HepG2 (cell line): ENCODE results near the gene MINDY3. TPM values are rescaled to one million over a fixed set of nuclear protein-coding genes. Genes with fewer than 3 reads are reported as not detected.

Experiments
- ATAC-seq: fragments of 200-7000 bp; cut with Tn5 transposase; 3 replicates; pipeline ENCODE4 v1.9.1; 2020; ENCODE audit warnings: mild to moderate bottlenecking, moderate library complexity
- BruUV-seq: library from RNA; stranded (reverse); fragments of 400-500 nt; replicated peaks from 2 replicates; lab custom pipeline; 2021; lab: Mats Ljungman, UMichigan
- CTCF ChIA-PET: fragments of 300-600 bp; formaldehyde crosslinking; extraction: SDS; loops from one replicate; lab custom pipeline; 2021; ENCODE audit warnings: low total read pairs, inconsistent platforms, low intra/inter-chr PET ratio; lab: Yijun Ruan, JAX
- POLR2A ChIA-PET: fragments of 350-600 bp; sonication (Branson Sonifier 250); formaldehyde crosslinking; loops from one replicate; lab custom pipeline; 2020; ENCODE audit warnings: antibody characterized with exemption, inconsistent platforms; lab: Yijun Ruan, JAX
- DNase-seq: peaks from one replicate; pipeline ENCODE4 v3.0.0-alpha.2; 2015; ENCODE audit warnings: low spot score
- FAIRE-seq: peaks from 3 replicates; lab custom pipeline; 2011; peaks lifted over from hg19 to GRCh38; lab: Jason Lieb, UNC
- H2AFZ ChIP-seq: one replicate; pipeline ENCODE4 v1.6.1; 2011; ENCODE audit warnings: low read length, inconsistent platforms
- H3K27ac ChIP-seq: fragments of 300-600 bp; 3 replicates; pipeline ENCODE4 v1.8.0; 2011; ENCODE audit warnings: mixed run types, mild to moderate bottlenecking, mixed read lengths, low read length, inconsistent platforms; ENCODE audit not compliant: insufficient read depth; ENCODE audit errors: extremely low read length
- H3K27me3 ChIP-seq, 2 experiments: fragments of 200-600 bp in 1 of 2; 2 replicates in 1 of 2; 3 replicates in 1 of 2; pipeline versions ENCODE4 v1.6.0 to v1.8.0; 2011; ENCODE audit warnings: low read length in 2 of 2, mild to moderate bottlenecking in 2 of 2, moderate library complexity in 2 of 2, inconsistent platforms in 1 of 2; ENCODE audit not compliant: insufficient read depth in 2 of 2, control insufficient read depth in 1 of 2
- H3K36me3 ChIP-seq, 2 experiments: fragments of 200-600 bp in 1 of 2; replicated peaks in 1 of 2; 2 replicates in 1 of 2; 3 replicates in 1 of 2; pipeline versions ENCODE4 v1.5.1 to v1.8.0; 2011; ENCODE audit warnings: low read length in 2 of 2, inconsistent platforms in 1 of 2; ENCODE audit not compliant: insufficient read depth in 2 of 2, control insufficient read depth in 1 of 2
- H3K4me1 ChIP-seq: 2 replicates; pipeline ENCODE4 v1.5.1; 2012; ENCODE audit warnings: low read length, inconsistent platforms; ENCODE audit not compliant: insufficient read depth
- H3K4me2 ChIP-seq: 2 replicates; pipeline ENCODE4 v1.6.0; 2011; ENCODE audit warnings: low read depth, low read length, inconsistent platforms
- H3K4me3 ChIP-seq, 3 experiments: fragments of 200-600 bp in 1 of 3; sonication (generic), shearing (Covaris generic) in 1 of 3; replicated peaks in 1 of 3; 2 replicates each; pipeline ENCODE4 v1.5.1; 2011 to 2016; ENCODE audit warnings: low read length in 3 of 3, inconsistent platforms in 2 of 3, low read depth in 2 of 3, mild to moderate bottlenecking in 2 of 3, control low read depth in 1 of 3, mixed read lengths in 1 of 3; ENCODE audit not compliant: insufficient read depth in 1 of 3
- H3K79me2 ChIP-seq: one replicate; pipeline ENCODE4 v1.6.1; 2011; ENCODE audit warnings: low read length, inconsistent platforms; ENCODE audit not compliant: insufficient read depth
- H3K9ac ChIP-seq: 2 replicates; pipeline ENCODE4 v1.6.0; 2011; ENCODE audit warnings: mild to moderate bottlenecking, low read depth, low read length, inconsistent platforms; ENCODE audit not compliant: insufficient read depth
- H3K9me3 ChIP-seq: 2 replicates; pipeline ENCODE4 v1.5.1; 2012; ENCODE audit warnings: mild to moderate bottlenecking, low read length
- H4K20me1 ChIP-seq: 2 replicates; pipeline ENCODE4 v1.6.0; 2011; ENCODE audit warnings: inconsistent platforms, mild to moderate bottlenecking, low read length, moderate library complexity; ENCODE audit not compliant: insufficient read depth
- ASH2L ChIP-seq: fragments of 300-600, 200-600 bp; sonication (generic); IDR thresholded peaks from 2 replicates; pipeline ENCODE4 v1.7.0; 2017; ENCODE audit warnings: low read depth, mild to moderate bottlenecking, moderate library complexity, mixed read lengths, low read length; ENCODE audit not compliant: insufficient read length
- FOSL2 ChIP-seq: sonication (generic); formaldehyde crosslinking; IDR thresholded peaks from 2 replicates; pipeline ENCODE4 v1.4.0; 2020; ENCODE audit warnings: missing genetic modification reagents
- MYC ChIP-seq: sonication (generic); formaldehyde crosslinking; IDR thresholded peaks from 2 replicates; pipeline ENCODE4 v1.9.0; 2021; ENCODE audit warnings: missing genetic modification reagents, borderline replicate concordance
- MYPOP ChIP-seq: sonication (generic); formaldehyde crosslinking; IDR thresholded peaks from 2 replicates; pipeline ENCODE4 v1.8.1; 2023; ENCODE audit warnings: mild to moderate bottlenecking, moderate library complexity, missing genetic modification reagents
- NFIC ChIP-seq: IDR thresholded peaks from 2 replicates; pipeline ENCODE4 v1.6.1; 2012; ENCODE audit warnings: mild to moderate bottlenecking, low read length, inconsistent platforms
- NPAS2 ChIP-seq: sonication (generic); formaldehyde crosslinking; IDR thresholded peaks from 2 replicates; pipeline ENCODE4 v1.8.0; 2022; ENCODE audit warnings: mild to moderate bottlenecking, missing genetic modification reagents, borderline replicate concordance
- NR2F6 ChIP-seq, 2 experiments: IDR thresholded peaks; 2 replicates each; pipeline ENCODE4 v1.6.1; 2016; ENCODE audit warnings: antibody characterized with exemption in 1 of 2, mild to moderate bottlenecking in 1 of 2
- SMAD9 ChIP-seq: sonication (generic); formaldehyde crosslinking; IDR thresholded peaks from 2 replicates; pipeline ENCODE4 v1.5.1; 2020; ENCODE audit warnings: mild to moderate bottlenecking, missing genetic modification reagents
- SOX5 ChIP-seq: IDR thresholded peaks from 2 replicates; pipeline ENCODE4 v1.6.1; 2016; ENCODE audit warnings: borderline replicate concordance
- SRSF9 ChIP-seq: fragments of 200-400 bp; formaldehyde crosslinking; IDR thresholded peaks from 2 replicates; pipeline ENCODE4 v1.6.1; 2018; ENCODE audit warnings: borderline replicate concordance, mild to moderate bottlenecking, low read depth, low read length; ENCODE audit not compliant: insufficient read depth, poor library complexity, severe bottlenecking
- TBX2 ChIP-seq: sonication (generic); formaldehyde crosslinking; IDR thresholded peaks from 2 replicates; pipeline ENCODE4 v1.5.0; 2020; ENCODE audit warnings: missing genetic modification reagents, mild to moderate bottlenecking, borderline replicate concordance
- ZBED4 ChIP-seq: sonication (generic); formaldehyde crosslinking; IDR thresholded peaks from 2 replicates; pipeline ENCODE4 v1.4.0; 2020; ENCODE audit warnings: missing genetic modification reagents, borderline replicate concordance
- ZNF101 ChIP-seq: sonication (generic); formaldehyde crosslinking; IDR thresholded peaks from 2 replicates; pipeline ENCODE4 v1.4.0; 2020; ENCODE audit warnings: mild to moderate bottlenecking, low read depth, missing genetic modification reagents, borderline replicate concordance
- ZNF468 ChIP-seq: sonication (generic); formaldehyde crosslinking; IDR thresholded peaks from 2 replicates; pipeline ENCODE4 v1.8.0; 2022; ENCODE audit warnings: mild to moderate bottlenecking, moderate library complexity, missing genetic modification reagents
- ZNF574 ChIP-seq: sonication (generic); formaldehyde crosslinking; IDR thresholded peaks from 2 replicates; pipeline ENCODE4 v1.4.0; 2020; ENCODE audit warnings: missing genetic modification reagents
- WGBS: methylation state at CpG from one replicate; pipeline ENCODE4 v1.1.6; 2017; ENCODE audit warnings: low lambda C conversion rate; 5-methylcytosine and 5-hydroxymethylcytosine counted together
- in situ Hi-C: cut with HindIII; loops from 2 replicates; pipeline ENCODE4 v1.10.0; 2017; ENCODE audit warnings: low pct_unique_long_range_greater_than_20kb; ENCODE audit not compliant: extremely low pct_ligation_motif_present
- intact Hi-C: fragments of 100-400 bp; cut with micrococcal nuclease; formaldehyde crosslinking; loops from one replicate; pipeline ENCODE4 v1.10.0; 2022; ENCODE audit not compliant: unreplicated experiment
- polyA plus RNA-seq, 8 experiments: library from polyadenylated mRNA; depleted of rRNA in 3 of 8; stranded (reverse) in 7 of 8; unstranded in 1 of 8; fragments of >200 nt; fragmentation: Illumina TruSeq in 4 of 8; extraction: Trizol in 4 of 8; gene quantifications; 2 replicates each; pipeline versions ENCODE4 v1.2.1 to v1.2.3, GENCODE V29; 2011 to 2016; ENCODE audit warnings: low read depth in 4 of 8, missing spikeins in 1 of 8, mixed read lengths in 1 of 8; ENCODE audit not compliant: insufficient read depth in 1 of 8
- total RNA-seq, 5 experiments: library from RNA; depleted of rRNA; stranded (reverse); fragments of >200 nt; fragmentation: Illumina TruSeq; extraction: Trizol; gene quantifications; 2 replicates each; pipeline ENCODE4 v1.2.3, GENCODE V29; 2016; ENCODE audit warnings: low read depth in 1 of 5

Gene MINDY3
- total and polyA plus RNA-seq, 2 of the 13 experiments (the other 11 are each of a cell fraction or from before 2014, with no cell fraction given) = 6.4 to 17.5 TPM

- H3K4me3 ChIP-seq = peak overlapping the region; percentile 83 to 90 (median 88)
- WGBS = 25% methylated on average over 8 of the region's 8 CpGs
- POLR2A ChIA-PET = interaction anchor here (1.3 to 1.6 kb wide), 3 partner anchors 17 to 956 kb away, joined by 4 to 10 read pairs (median 6); partner anchors contain the start of gene RSU1
- peak overlapping the region; percentile 64 for H3K9ac ChIP-seq
- no peaks in the 10 kb centered on the region for H3K36me3 ChIP-seq
- H2AFZ ChIP-seq = peak overlapping the region; percentile 60
- peaks cover 21% of the 10 kb centered on the region for H3K4me1 ChIP-seq
- peak overlapping the region; percentile 55 for H3K27ac ChIP-seq
- intact Hi-C loops = no loop called here
- ATAC-seq (no peak), DNase-seq (no peak), FAIRE-seq (no peak)
- no peaks in the 10 kb centered on the region; the same call in 1 of the 2 replicates for H4K20me1 ChIP-seq
- peaks cover 20% of the 10 kb centered on the region for H3K79me2 ChIP-seq
- no peaks in the 10 kb centered on the region for H3K9me3 ChIP-seq
- BruUV-seq = TSS peak; percentile 98
- CTCF ChIA-PET = no interaction called here
- peak overlapping the region; percentile 95 for H3K4me2 ChIP-seq
- in situ Hi-C loops = loop anchor here (25.0 kb wide), 1 partner anchor 1377 kb away; the partner anchor contains the start of gene VIM
- H3K27me3 ChIP-seq = no peaks in the 10 kb centered on the region; a peak in 1 of 5 replicates
- no peak for TF ChIP-seq ZNF101 (CRISPR knock-in tag)
- TF ChIP-seq FOSL2 (CRISPR knock-in tag) = peak; percentile 2; the same call in 1 of the 2 replicates
- no peak for TF ChIP-seq ZBED4 (CRISPR knock-in tag)
- TF ChIP-seq ASH2L = peak; percentile 2
- no peak for TF ChIP-seq MYC (CRISPR knock-in tag)
- 0 out of 2 replicates have a peak, but pooled peaks have one; percentile 7 for TF ChIP-seq NR2F6 (IDR thresholded peaks at IDR 0.05)
- TF ChIP-seq NR2F6 (CRISPR knock-in tag; IDR thresholded peaks at IDR 0.05) = no peak
- TF ChIP-seq ZNF468 (CRISPR knock-in tag) = no peak
- no peak for TF ChIP-seq NPAS2 (CRISPR knock-in tag)
- TF ChIP-seq SOX5 (CRISPR knock-in tag) = 0 out of 2 replicates have a peak, but pooled peaks have one; percentile 13
- TF ChIP-seq SRSF9 = no peak
- no peak for TF ChIP-seq SMAD9 (CRISPR knock-in tag)
- no peak for TF ChIP-seq ZNF574
- peak; percentile 43; the same call in 1 of the 2 replicates for TF ChIP-seq MYPOP (CRISPR knock-in tag)
- no peak for TF ChIP-seq TBX2 (CRISPR knock-in tag)
- no peak for TF ChIP-seq NFIC
These were observed 440 bp upstream of the MINDY3 start for GRCh38 chr10:15860692-15861201.
